Osteoblast (primary cell): ENCODE data around the gene MSRB2. TPM values are rescaled to one million over a fixed set of nuclear protein-coding genes. Genes with fewer than 3 reads are reported as not detected.
A peak's percentile ranks its signal among the peaks of the same experiment; 100 is the strongest.

Source experiments
- DNase-seq: peaks from one replicate; pipeline ENCODE4 v3.0.0; 2011; ENCODE audit warnings: low spot score, mixed read lengths; ENCODE audit not compliant: insufficient read length; ENCODE audit errors: missing footprints
- H2AFZ ChIP-seq: 2 replicates; pipeline ENCODE4 v1.6.0; 2011; ENCODE audit warnings: mild to moderate bottlenecking, low read length
- H3K27ac ChIP-seq: 2 replicates; pipeline ENCODE4 v1.5.1; 2011; ENCODE audit warnings: mild to moderate bottlenecking, low read depth, low read length, moderate library complexity
- H3K27me3 ChIP-seq: 2 replicates; pipeline ENCODE4 v1.6.0; 2012; ENCODE audit warnings: mild to moderate bottlenecking, control low read depth, inconsistent platforms, low read length, moderate library complexity; ENCODE audit not compliant: insufficient read depth
- H3K36me3 ChIP-seq: 2 replicates; pipeline ENCODE4 v1.5.1; 2011; ENCODE audit warnings: mild to moderate bottlenecking, low read length, control low read depth, moderate library complexity; ENCODE audit not compliant: insufficient read depth
- H3K4me1 ChIP-seq: 2 replicates; pipeline ENCODE4 v1.5.1; 2011; ENCODE audit warnings: mild to moderate bottlenecking, low read length, control low read depth, moderate library complexity; ENCODE audit not compliant: insufficient read depth
- H3K4me2 ChIP-seq: 2 replicates; pipeline ENCODE4 v1.6.0; 2011; ENCODE audit warnings: mild to moderate bottlenecking, low read length; ENCODE audit not compliant: insufficient read depth
- H3K4me3 ChIP-seq: fragments of 200-600 bp; sonication (generic); 3 replicates; pipeline ENCODE4 v1.5.1; 2012; ENCODE audit warnings: mild to moderate bottlenecking, low read length, inconsistent platforms; ENCODE audit not compliant: insufficient read depth
- H3K79me2 ChIP-seq: 2 replicates; pipeline ENCODE4 v1.6.0; 2012; ENCODE audit warnings: mild to moderate bottlenecking, low read length, control low read depth, inconsistent platforms; ENCODE audit not compliant: insufficient read depth
- H3K9me3 ChIP-seq: 2 replicates; pipeline ENCODE4 v1.5.1; 2011; ENCODE audit warnings: low read depth, low read length, control low read depth
- H4K20me1 ChIP-seq: 2 replicates; pipeline ENCODE4 v1.6.0; 2012; ENCODE audit warnings: mild to moderate bottlenecking, low read length, control low read depth; ENCODE audit not compliant: insufficient read depth
- CTCF ChIP-seq: IDR thresholded peaks from 2 replicates; pipeline ENCODE4 v1.5.1; 2011; ENCODE audit warnings: mild to moderate bottlenecking, low read depth, low read length, moderate library complexity; ENCODE audit errors: extremely low read depth
- total RNA-seq: library from RNA; depleted of rRNA; stranded (reverse); fragments of >200 nt; gene quantifications from 2 replicates; pipeline ENCODE4 v1.2.3, GENCODE V29; 2012

Gene MSRB2
- total RNA-seq, 1 donor, result 6.9 TPM

- H3K79me2 ChIP-seq, result no peaks in the 10 kb centered on the region
- H2AFZ ChIP-seq, result no peak overlapping the region
- H3K36me3 ChIP-seq, result no peaks in the 10 kb centered on the region
- H3K4me1 ChIP-seq, result no peaks in the 10 kb centered on the region
- H4K20me1 ChIP-seq, result no peaks in the 10 kb centered on the region
- no peaks in the 10 kb centered on the region for H3K9me3 ChIP-seq
- TF ChIP-seq CTCF, result no peak
- H3K4me3 ChIP-seq, result no peak overlapping the region
- no peak for DNase-seq
- no peak overlapping the region for H3K27ac ChIP-seq
- H3K27me3 ChIP-seq, result no peaks in the 10 kb centered on the region
- H3K4me2 ChIP-seq, result no peak overlapping the region
Observed at GRCh38 chr10:23148214-23148613, 52.8 kb downstream of the MSRB2 start.

GRCh38 chr10:23150091-23150490, 54.7 kb downstream of the MSRB2 start:
- no peaks in the 10 kb centered on the region for H3K9me3 ChIP-seq
- no peaks in the 10 kb centered on the region for H3K4me1 ChIP-seq
- H3K79me2 ChIP-seq, result no peaks in the 10 kb centered on the region
- no peaks in the 10 kb centered on the region for H3K36me3 ChIP-seq
- no peak overlapping the region for H3K4me2 ChIP-seq
- DNase-seq, result no peak
- no peak for TF ChIP-seq CTCF
- no peaks in the 10 kb centered on the region for H3K27me3 ChIP-seq
- H4K20me1 ChIP-seq, result no peaks in the 10 kb centered on the region
- H3K27ac ChIP-seq, result no peak overlapping the region
- H2AFZ ChIP-seq, result no peak overlapping the region
- H3K4me3 ChIP-seq, result no peak overlapping the region

GRCh38 chr10:23150610-23151009, 55.2 kb downstream of the MSRB2 start:
- TF ChIP-seq CTCF, result no peak
- no peak overlapping the region for H3K4me3 ChIP-seq
- no peak overlapping the region for H3K4me2 ChIP-seq
- DNase-seq, result peak; percentile 76
- no peaks in the 10 kb centered on the region for H4K20me1 ChIP-seq
- H3K9me3 ChIP-seq, result no peaks in the 10 kb centered on the region
- H2AFZ ChIP-seq, result no peak overlapping the region
- H3K4me1 ChIP-seq, result no peaks in the 10 kb centered on the region
- H3K27me3 ChIP-seq, result no peaks in the 10 kb centered on the region
- H3K27ac ChIP-seq, result no peak overlapping the region
- H3K36me3 ChIP-seq, result no peaks in the 10 kb centered on the region
- H3K79me2 ChIP-seq, result no peaks in the 10 kb centered on the region

- Histone ChIP-seq H3K4me2 (no peak overlapping the region), H4K20me1 (no peaks in the 10 kb centered on the region), H3K79me2 (no peaks in the 10 kb centered on the region), H3K36me3 (no peaks in the 10 kb centered on the region), H3K27ac (no peak overlapping the region), H3K27me3 (no peaks in the 10 kb centered on the region), H3K9me3 (no peaks in the 10 kb centered on the region), H2AFZ (no peak overlapping the region), H3K4me3 (no peak overlapping the region), H3K4me1 (no peaks in the 10 kb centered on the region)
- TF ChIP-seq CTCF, result no peak
- DNase-seq, result no peak
Observed at GRCh38 chr10:23151071-23151470, 55.7 kb downstream of the MSRB2 start.
